NCI-H526 treated with DMSO at 0.1 percent for 48 hours (cell line): ENCODE results near the gene IQSEC1.
A peak's percentile ranks its signal among the peaks of the same experiment; 100 is the strongest.
"Not testable (repeated sequence)": the region's sequence is repeated elsewhere in the genome, so short reads cannot be mapped to it uniquely, and the experiment has no call there.

Experiments used
- DNase-seq: peaks from one replicate; lab custom pipeline; 2025; lab: John Stamatoyannopoulos, UW

Gene IQSEC1

DNA sequence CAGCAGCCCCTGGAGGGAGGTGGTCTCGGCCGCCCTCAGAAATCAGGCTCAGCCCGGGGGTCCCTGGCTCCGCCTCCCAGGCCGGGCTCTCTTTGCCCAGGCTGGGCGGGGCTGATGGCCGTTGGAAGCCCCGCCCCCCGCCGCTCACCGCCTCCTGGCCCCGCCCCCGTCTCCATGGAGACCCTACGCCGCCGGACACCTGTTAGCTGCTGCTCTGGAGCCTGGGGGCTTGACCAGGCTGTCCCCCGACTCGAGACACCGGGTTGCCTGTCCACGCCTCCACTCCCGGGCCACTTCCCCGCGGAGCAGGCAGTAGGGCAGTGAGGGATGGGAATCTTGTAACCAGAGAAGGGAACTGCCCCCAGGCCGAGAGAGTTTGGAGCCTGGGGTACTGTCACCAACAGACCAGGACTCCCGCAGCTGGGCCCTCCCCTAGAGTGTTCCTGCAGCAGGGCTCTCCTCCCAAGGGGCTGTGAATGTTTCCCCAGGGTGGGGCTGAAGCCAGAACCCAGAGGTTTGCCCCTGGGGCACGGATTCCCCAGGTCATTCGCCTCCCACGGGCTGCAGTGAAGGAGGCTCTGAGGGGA, 204.1 kb downstream of the IQSEC1 start:
- no peak for DNase-seq

GRCh38 chr3:12868039-12869034, 204.9 kb downstream of the IQSEC1 start:
- peak; percentile 64 for DNase-seq

- no peak for DNase-seq
These were observed 206.4 kb downstream of the IQSEC1 start for GRCh38 chr3:12866836-12867235.

GRCh38 chr3:12865271-12865670, 208.0 kb downstream of the IQSEC1 start:
- DNase-seq, result no peak

DNA sequence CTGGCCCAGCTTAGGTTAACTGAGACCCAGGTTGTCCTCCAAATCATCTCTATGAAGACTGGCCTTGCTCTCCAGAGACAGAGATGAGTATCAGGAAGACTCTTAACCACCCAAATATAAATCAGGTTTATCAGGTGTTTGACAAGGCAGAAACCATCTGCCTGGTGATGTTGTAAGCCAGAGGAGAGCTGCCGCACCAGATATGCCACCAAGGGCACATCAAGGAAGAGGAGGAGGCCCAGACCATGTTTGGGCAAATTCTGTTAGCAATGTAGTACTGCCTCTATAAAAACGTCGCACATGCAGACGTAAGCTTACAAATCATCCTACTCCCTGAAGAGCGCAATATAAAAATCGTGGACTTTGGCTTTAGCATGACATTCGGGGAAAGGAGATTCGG, 210.8 kb downstream of the IQSEC1 start:
- DNase-seq, result no peak

DNA sequence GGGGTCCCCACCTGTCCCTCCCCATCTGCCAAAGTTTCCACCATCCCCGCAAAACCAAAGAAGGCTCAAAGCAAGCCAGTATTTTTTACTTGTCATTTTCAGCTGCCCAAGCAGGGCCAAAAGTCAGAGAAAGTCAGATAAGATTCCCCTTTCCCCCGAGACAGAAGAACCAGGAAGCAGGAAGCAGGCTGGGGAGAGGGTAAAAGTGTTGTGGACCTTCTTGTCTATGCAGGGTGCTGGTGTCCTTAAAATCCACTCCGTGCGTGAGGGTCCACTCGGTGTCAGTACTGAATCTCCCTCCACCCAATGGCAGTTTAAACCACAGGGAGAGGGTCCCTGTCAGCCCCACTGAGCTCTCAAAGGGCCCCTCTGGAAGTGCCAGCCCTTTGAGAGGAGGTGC, 211.6 kb downstream of the IQSEC1 start:
- no peak for DNase-seq

DNA sequence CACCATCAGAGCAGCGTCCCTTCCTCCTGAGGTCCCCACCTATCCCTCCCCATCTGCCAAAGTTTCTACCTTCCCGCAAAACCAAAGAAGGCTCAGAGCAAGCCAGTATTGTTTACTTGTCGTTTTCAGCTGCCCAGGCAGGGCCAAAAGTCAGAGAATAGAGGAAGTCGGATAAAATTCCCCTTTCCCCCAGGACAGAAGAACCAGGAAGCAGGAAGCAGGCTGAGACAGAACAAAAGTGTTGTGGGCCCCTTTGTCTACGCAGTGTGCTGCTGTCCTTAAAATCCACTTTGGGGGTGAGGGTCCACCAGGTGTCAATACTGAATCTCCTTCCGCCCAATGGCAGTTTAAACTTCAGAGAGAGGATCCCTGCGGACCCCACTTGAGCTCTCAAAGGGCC, 213.4 kb downstream of the IQSEC1 start:
- no peak for DNase-seq

- no peak for DNase-seq
These were observed 216.6 kb downstream of the IQSEC1 start for GRCh38 chr3:12856626-12857025.

DNA sequence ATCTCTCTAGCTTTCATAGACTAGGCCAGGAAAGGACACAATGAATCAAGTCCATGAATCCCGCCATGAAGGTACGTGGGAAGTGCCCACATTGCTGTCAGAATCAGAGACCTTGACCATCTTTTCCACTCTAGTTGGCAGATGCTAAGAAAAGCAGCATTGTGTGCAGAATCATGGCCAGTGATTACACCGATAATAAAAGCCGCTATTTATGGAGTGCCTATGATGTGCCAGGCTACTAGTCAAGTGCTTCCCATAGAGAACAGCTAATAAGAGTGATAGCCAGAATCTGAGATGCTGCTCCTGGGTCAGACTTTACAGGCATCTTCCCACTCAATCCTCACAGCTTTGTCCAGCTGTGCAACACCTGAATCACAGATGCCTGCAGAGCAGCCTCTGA, 218.7 kb downstream of the IQSEC1 start:
- no peak for DNase-seq

DNA sequence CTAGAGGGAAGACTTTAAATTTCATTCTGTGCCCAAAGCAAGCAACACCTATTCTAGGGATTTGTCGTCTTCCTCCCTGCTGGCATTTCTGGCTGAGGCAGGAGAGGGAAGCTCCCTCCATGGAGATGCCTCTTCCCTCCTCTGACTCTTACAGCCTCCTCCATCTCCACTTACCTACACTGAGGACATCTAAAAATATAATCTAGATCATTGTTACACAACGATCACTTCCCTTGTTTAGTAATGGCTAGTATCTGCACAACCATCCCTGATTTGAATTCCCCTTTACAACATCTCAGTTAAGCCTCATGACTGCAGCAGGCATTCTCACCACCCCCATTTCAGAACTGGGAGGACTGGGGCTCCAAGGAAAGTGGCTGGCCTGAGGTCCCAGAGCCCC, 219.4 kb downstream of the IQSEC1 start:
- not testable (repeated sequence) for DNase-seq

GRCh38 chr3:12852201-12852600, 221.0 kb downstream of the IQSEC1 start:
- DNase-seq, result no peak
